Progenitor cell of endocrine pancreas (in vitro differentiated cells): ENCODE data around the gene CAMSAP1. TPM values are rescaled to one million over a fixed set of nuclear protein-coding genes. Genes with fewer than 3 reads are reported as not detected.
"Not testable (repeated sequence)": the region's sequence is repeated elsewhere in the genome, so short reads cannot be mapped to it uniquely, and the experiment has no call there.

Experiments used
- DNase-seq: peaks from one replicate; pipeline ENCODE4 v3.0.0; 2021; ENCODE audit warnings: low spot score; ENCODE audit not compliant: unreplicated experiment
- H3K27ac Mint-ChIP-seq: 2 replicates; pipeline ENCODE4 v1.8.0; 2021; ENCODE audit warnings: mild to moderate bottlenecking, moderate library complexity, mixed read lengths
- H3K27me3 Mint-ChIP-seq: 2 replicates; pipeline ENCODE4 v1.8.0; 2021; ENCODE audit warnings: mixed read lengths
- H3K36me3 Mint-ChIP-seq: 2 replicates; pipeline ENCODE4 v1.8.0; 2022; ENCODE audit warnings: mixed read lengths; ENCODE audit not compliant: insufficient read depth
- H3K4me1 Mint-ChIP-seq: 2 replicates; pipeline ENCODE4 v1.8.0; 2021; ENCODE audit warnings: low read depth, mixed read lengths
- H3K4me3 Mint-ChIP-seq: 2 replicates; pipeline ENCODE4 v1.8.0; 2021; ENCODE audit warnings: low read depth, mild to moderate bottlenecking, moderate library complexity, mixed read lengths
- H3K9me3 Mint-ChIP-seq: 2 replicates; pipeline ENCODE4 v1.8.0; 2021; ENCODE audit warnings: low read depth, mixed read lengths
- CTCF ChIP-seq: fragments of 200-600 bp; sonication (generic); IDR thresholded peaks from one replicate; pipeline ENCODE4 v1.5.0; 2021; ENCODE audit warnings: antibody characterized with exemption, mild to moderate bottlenecking; ENCODE audit not compliant: unreplicated experiment
- total RNA-seq: library from RNA; stranded (reverse); gene quantifications from 2 replicates; pipeline ENCODE4 v1.2.1, GENCODE V29; 2021

The CAMSAP1 gene
- total RNA-seq, 1 donor from 2014 or later: 82.2 TPM

GRCh38 chr9:135948446-135948845, 41.1 kb upstream of the CAMSAP1 start:
- H3K36me3 Mint-ChIP-seq: peaks cover 35% of the 10 kb centered on the region
- H3K4me3 Mint-ChIP-seq: no peak overlapping the region

GRCh38 chr9:135947582-135947981, 40.2 kb upstream of the CAMSAP1 start:
- no peak for TF ChIP-seq CTCF
- no peak overlapping the region for H3K27ac Mint-ChIP-seq
- no peak overlapping the region for H3K4me3 Mint-ChIP-seq
- H3K36me3 Mint-ChIP-seq: peaks cover 34% of the 10 kb centered on the region
- no peaks in the 10 kb centered on the region for H3K9me3 Mint-ChIP-seq
- DNase-seq: no peak
- H3K4me1 Mint-ChIP-seq: peaks cover 7% of the 10 kb centered on the region
- H3K27me3 Mint-ChIP-seq: no peaks in the 10 kb centered on the region

More at GRCh38 chr9:135948446-135948845, 41.1 kb upstream of the CAMSAP1 start:
- TF ChIP-seq CTCF: no peak
- no peak for DNase-seq
- H3K9me3 Mint-ChIP-seq: no peaks in the 10 kb centered on the region
- no peak overlapping the region for H3K27ac Mint-ChIP-seq
- H3K4me1 Mint-ChIP-seq: peaks cover 8% of the 10 kb centered on the region
- H3K27me3 Mint-ChIP-seq: no peaks in the 10 kb centered on the region

- not testable (repeated sequence) for H3K9me3 Mint-ChIP-seq, H3K27me3 Mint-ChIP-seq, H3K4me1 Mint-ChIP-seq, DNase-seq, H3K4me3 Mint-ChIP-seq, H3K27ac Mint-ChIP-seq
- H3K36me3 Mint-ChIP-seq: peaks cover 34% of the 10 kb centered on the region
Measured at GRCh38 chr9:135947105-135947504, 39.8 kb upstream of the CAMSAP1 start.

GRCh38 chr9:135946392-135946994, 39.1 kb upstream of the CAMSAP1 start:
- Mint-ChIP-seq H3K27me3 (no peaks in the 10 kb centered on the region), H3K27ac (no peak overlapping the region), H3K4me3 (no peak overlapping the region), H3K4me1 (no peaks in the 10 kb centered on the region), H3K9me3 (no peaks in the 10 kb centered on the region), H3K36me3 (peaks cover 36% of the 10 kb centered on the region)
- no peak for DNase-seq
- TF ChIP-seq CTCF: no peak

GRCh38 chr9:135945969-135946368, 38.6 kb upstream of the CAMSAP1 start:
- H3K27ac Mint-ChIP-seq: no peak overlapping the region
- peaks cover 36% of the 10 kb centered on the region for H3K36me3 Mint-ChIP-seq

More at GRCh38 chr9:135945969-135946368, 38.6 kb upstream of the CAMSAP1 start:
- no peak overlapping the region for H3K4me3 Mint-ChIP-seq
- no peak for DNase-seq
- no peak for TF ChIP-seq CTCF
- no peaks in the 10 kb centered on the region for H3K27me3 Mint-ChIP-seq
- H3K4me1 Mint-ChIP-seq: no peaks in the 10 kb centered on the region
- H3K9me3 Mint-ChIP-seq: no peaks in the 10 kb centered on the region
